GM04504 (cell line): Measurements from ENCODE around the gene DOCK8.

Experiments
- DNase-seq: peaks from one replicate; pipeline ENCODE4 v3.0.0-alpha.2; 2012; ENCODE audit warnings: low read depth

The DOCK8 gene

GRCh38 chr9:266228-266627 is 51.6 kb downstream of the DOCK8 start:
- DNase-seq: no peak

- no peak for DNase-seq
Observed at GRCh38 chr9:268616-269015, 54.0 kb downstream of the DOCK8 start.

GRCh38 chr9:269081-269711 is 54.5 kb downstream of the DOCK8 start:
- DNase-seq: no peak

GRCh38 chr9:270657-271237 is 56.1 kb downstream of the DOCK8 start:
- no peak for DNase-seq

GRCh38 chr9:272251-273213 is 57.9 kb downstream of the DOCK8 start:
- DNase-seq: no peak

- DNase-seq: no peak
Observed at GRCh38 chr9:274406-274805, 59.7 kb downstream of the DOCK8 start.

GRCh38 chr9:277601-278295 is 63.1 kb downstream of the DOCK8 start:
- DNase-seq: no peak

GRCh38 chr9:278651-279050 is 64.0 kb downstream of the DOCK8 start:
- DNase-seq: no peak

- no peak for DNase-seq
Observed at GRCh38 chr9:279674-280073, 65.0 kb downstream of the DOCK8 start.

- DNase-seq: no peak
Observed at GRCh38 chr9:281741-282645, 67.3 kb downstream of the DOCK8 start.

- no peak for DNase-seq
Observed at GRCh38 chr9:286071-286740, 71.5 kb downstream of the DOCK8 start.

- no peak for DNase-seq
Observed at GRCh38 chr9:289121-289520, 74.5 kb downstream of the DOCK8 start.

GRCh38 chr9:292915-293314 is 78.2 kb downstream of the DOCK8 start:
- DNase-seq: no peak

GRCh38 chr9:295576-295975 is 80.9 kb downstream of the DOCK8 start:
- no peak for DNase-seq

GRCh38 chr9:296411-296810 is 81.7 kb downstream of the DOCK8 start:
- no peak for DNase-seq

GRCh38 chr9:297104-297972 is 82.7 kb downstream of the DOCK8 start:
- no peak for DNase-seq

- no peak for DNase-seq
Observed at GRCh38 chr9:303502-303901, 88.8 kb downstream of the DOCK8 start.

- no peak for DNase-seq
Observed at GRCh38 chr9:304106-304505, 89.4 kb downstream of the DOCK8 start.

GRCh38 chr9:304519-305185 is 90.0 kb downstream of the DOCK8 start:
- no peak for DNase-seq
